CD14-positive monocyte (primary cell): ENCODE data around the gene LCP1. TPM values are rescaled to one million over a fixed set of nuclear protein-coding genes. Genes with fewer than 3 reads are reported as not detected.

Source experiments
- DNase-seq, 3 donors: peaks; one replicate each; pipeline ENCODE4 v3.0.0-alpha.2; 2011 to 2022
- H2AFZ ChIP-seq: 2 replicates; pipeline ENCODE4 v1.6.0; 2012; ENCODE audit warnings: mild to moderate bottlenecking, low read depth, low read length, inconsistent platforms; ENCODE audit not compliant: insufficient read depth, poor library complexity, severe bottlenecking
- H3K27ac ChIP-seq, 2 donors: 1 replicate in 1 of 2; 2 replicates in 1 of 2; pipeline ENCODE4 v1.5.1; 2012 to 2013; ENCODE audit warnings: low read length in 2 of 2, control low read depth in 1 of 2, inconsistent platforms in 1 of 2, low read depth in 1 of 2, mild to moderate bottlenecking in 1 of 2
- H3K27me3 ChIP-seq, 2 donors: one replicate each; pipeline versions ENCODE4 v1.6.0 to v1.6.1; 2011 to 2013; ENCODE audit warnings: low read length in 2 of 2; ENCODE audit not compliant: control insufficient read depth in 2 of 2, insufficient read depth in 2 of 2
- H3K36me3 ChIP-seq, 2 donors: replicated peaks in 1 of 2; 1 replicate in 1 of 2; 2 replicates in 1 of 2; pipeline versions ENCODE4 v1.5.1 to v1.6.1; 2012 to 2013; ENCODE audit warnings: low read length in 2 of 2, control low read depth in 1 of 2, inconsistent platforms in 1 of 2, mild to moderate bottlenecking in 1 of 2; ENCODE audit not compliant: insufficient read depth in 2 of 2, control insufficient read depth in 1 of 2
- H3K4me1 ChIP-seq, 2 donors: 1 replicate in 1 of 2; 2 replicates in 1 of 2; pipeline versions ENCODE4 v1.5.1 to v1.6.1; 2012 to 2013; ENCODE audit warnings: low read length in 2 of 2, control low read depth in 1 of 2, inconsistent platforms in 1 of 2, mild to moderate bottlenecking in 1 of 2, moderate library complexity in 1 of 2; ENCODE audit not compliant: insufficient read depth in 2 of 2, control insufficient read depth in 1 of 2
- H3K4me2 ChIP-seq: replicated peaks from 2 replicates; pipeline ENCODE3; 2012; ENCODE audit warnings: low read length, moderate library complexity, mild to moderate bottlenecking; ENCODE audit not compliant: poor library complexity, severe bottlenecking; ENCODE audit errors: extremely low read depth
- H3K4me3 ChIP-seq, 3 experiments: fragments of 200-600 bp in 1 of 3; sonication (generic) in 1 of 3; replicated peaks in 1 of 3; 1 replicate in 2 of 3; 2 replicates in 1 of 3; pipeline ENCODE4 v1.5.1; 2011 to 2013; ENCODE audit warnings: low read length in 3 of 3, mild to moderate bottlenecking in 3 of 3, control low read depth in 2 of 3, low read depth in 2 of 3, inconsistent platforms in 1 of 3, moderate library complexity in 1 of 3
- H3K79me2 ChIP-seq: 2 replicates; pipeline ENCODE4 v1.6.0; 2012; ENCODE audit warnings: mild to moderate bottlenecking, control low read depth, inconsistent platforms, low read length, moderate library complexity; ENCODE audit not compliant: insufficient read depth
- H3K9ac ChIP-seq: 2 replicates; pipeline ENCODE4 v1.6.0; 2017; ENCODE audit warnings: low read length, mild to moderate bottlenecking; ENCODE audit not compliant: insufficient read depth, poor library complexity, severe bottlenecking
- H3K9me3 ChIP-seq, 2 donors: replicated peaks in 1 of 2; 1 replicate in 1 of 2; 2 replicates in 1 of 2; pipeline versions ENCODE4 v1.5.1 to v1.6.1; 2012 to 2013; ENCODE audit warnings: low read length in 2 of 2, control low read depth in 1 of 2; ENCODE audit not compliant: control insufficient read depth in 1 of 2, insufficient read depth in 1 of 2
- H4K20me1 ChIP-seq: 2 replicates; pipeline ENCODE4 v1.6.0; 2012; ENCODE audit warnings: mild to moderate bottlenecking, low read length, control low read depth, moderate library complexity; ENCODE audit not compliant: insufficient read depth
- H3K27ac Mint-ChIP-seq, 7 donors: one replicate each; pipeline ENCODE4 v1.8.0; 2020; ENCODE audit warnings: mild to moderate bottlenecking in 7 of 7, mixed read lengths in 7 of 7, moderate library complexity in 6 of 7, inconsistent platforms in 2 of 7
- H3K27me3 Mint-ChIP-seq, 3 donors: one replicate each; pipeline ENCODE4 v1.8.0; 2021 to 2022; ENCODE audit warnings: low read depth in 3 of 3, mild to moderate bottlenecking in 3 of 3, mixed read lengths in 3 of 3, moderate library complexity in 3 of 3, inconsistent platforms in 1 of 3
- H3K36me3 Mint-ChIP-seq, 2 donors: one replicate each; pipeline ENCODE4 v1.8.0; 2020; ENCODE audit warnings: mixed read lengths in 2 of 2, inconsistent platforms in 1 of 2, mild to moderate bottlenecking in 1 of 2
- H3K4me1 Mint-ChIP-seq: one replicate; pipeline ENCODE4 v1.8.0; 2020; ENCODE audit warnings: mild to moderate bottlenecking, mixed read lengths
- H3K4me3 Mint-ChIP-seq, 2 donors: one replicate each; pipeline ENCODE4 v1.8.0; 2020; ENCODE audit warnings: mild to moderate bottlenecking in 2 of 2, mixed read lengths in 2 of 2, moderate library complexity in 1 of 2
- H3K9me3 Mint-ChIP-seq, 7 donors: one replicate each; pipeline ENCODE4 v1.8.0; 2020 to 2022; ENCODE audit warnings: mixed read lengths in 7 of 7, mild to moderate bottlenecking in 6 of 7, moderate library complexity in 6 of 7, inconsistent platforms in 2 of 7
- WGBS: methylation state at CpG from one replicate; pipeline ENCODE4 v1.1.5; 2013; ENCODE audit warnings: missing lambda C conversion rate; ENCODE audit not compliant: insufficient coverage; 5-methylcytosine and 5-hydroxymethylcytosine counted together
- intact Hi-C, 2 donors: fragments of 100-400 bp; cut with micrococcal nuclease; formaldehyde crosslinking; loops; one replicate each; pipeline versions ENCODE4 v1.15.0 to v1.15.1; 2023
- polyA plus RNA-seq, 3 donors: library from polyadenylated mRNA; depleted of rRNA in 1 of 3; unstranded in 2 of 3; stranded (reverse) in 1 of 3; fragments of 300-500 nt in 2 of 3; fragments of >200 nt in 1 of 3; fragmentation: Illumina TruSeq in 2 of 3; gene quantifications; 1 replicate in 2 of 3; 2 replicates in 1 of 3; pipeline ENCODE4 v1.2.3, GENCODE V29; 2012 to 2021
- TF ChIP-seq, protein P1 (sequence below): fragments of 200-600 bp; IDR thresholded peaks from one replicate; pipeline ENCODE4 v1.8.0; 2022; ENCODE audit warnings: antibody characterized with exemption, mild to moderate bottlenecking

LCP1 gene
- polyA plus RNA-seq, 3 donors = 653 to 2,003 (median 1,636) TPM

DNA sequence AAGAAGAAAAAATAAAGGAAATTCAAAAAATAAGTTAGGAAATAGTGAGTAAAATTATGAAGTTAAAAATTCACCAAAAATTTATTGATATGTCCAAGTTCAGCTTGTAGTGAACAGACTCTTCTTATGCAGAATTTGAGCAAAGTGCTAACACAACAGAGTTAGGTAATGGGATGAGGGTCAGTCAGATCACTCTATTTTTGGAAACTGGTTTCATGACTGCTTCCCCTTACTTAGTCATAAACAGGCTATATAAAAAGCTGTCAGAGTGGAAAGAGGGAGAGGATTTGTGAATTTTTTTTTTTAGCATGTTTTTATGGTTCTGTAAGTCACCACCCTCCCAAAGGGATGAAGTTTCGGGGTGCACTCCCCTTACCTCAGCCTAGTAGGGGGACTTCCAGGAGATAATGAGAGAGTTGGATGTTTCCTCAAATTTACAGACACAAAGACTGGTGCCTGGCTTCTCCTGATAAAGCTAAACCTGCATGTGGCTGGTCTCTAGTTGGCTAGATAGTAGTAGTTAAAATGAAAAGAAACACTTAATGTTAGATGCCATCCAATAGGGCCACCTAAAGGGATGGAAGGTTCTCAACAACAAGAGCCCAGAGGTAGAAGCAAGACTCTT is 81.7 kb downstream of the LCP1 start:
- no peaks in the 10 kb centered on the region for H3K79me2 ChIP-seq
- H3K36me3 ChIP-seq = no peaks in the 10 kb centered on the region
- intact Hi-C loops = no loop called here
- H4K20me1 ChIP-seq = no peaks in the 10 kb centered on the region
- H2AFZ ChIP-seq = no peak overlapping the region
- peaks cover 0 to 2% (median 0%) of the 10 kb centered on the region in 7 donors for H3K9me3 Mint-ChIP-seq
- DNase-seq = peak; percentile 27 to 58 (median 57)
- H3K27me3 Mint-ChIP-seq = peaks cover 0 to 1% (median under 1%) of the 10 kb centered on the region in 3 donors
- no peak overlapping the region for H3K4me3 Mint-ChIP-seq
- no peak overlapping the region for H3K4me2 ChIP-seq
- H3K27me3 ChIP-seq = no peaks in the 10 kb centered on the region
- no peaks in the 10 kb centered on the region for H3K9me3 ChIP-seq
- H3K27ac ChIP-seq = no peak overlapping the region
- no peak overlapping the region for H3K9ac ChIP-seq
- H3K36me3 Mint-ChIP-seq = no peaks in the 10 kb centered on the region
- no CpG with 5 or more reads among the region's 1 CpG for WGBS
- H3K4me1 Mint-ChIP-seq = peaks cover 33% of the 10 kb centered on the region
- H3K4me3 ChIP-seq = no peak overlapping the region
- peaks cover 26 to 31% of the 10 kb centered on the region in 2 donors for H3K4me1 ChIP-seq
- H3K27ac Mint-ChIP-seq = peak overlapping the region in 5 of 7 donors; percentile 38 to 78 (median 61)
- TF ChIP-seq, protein P1, sequence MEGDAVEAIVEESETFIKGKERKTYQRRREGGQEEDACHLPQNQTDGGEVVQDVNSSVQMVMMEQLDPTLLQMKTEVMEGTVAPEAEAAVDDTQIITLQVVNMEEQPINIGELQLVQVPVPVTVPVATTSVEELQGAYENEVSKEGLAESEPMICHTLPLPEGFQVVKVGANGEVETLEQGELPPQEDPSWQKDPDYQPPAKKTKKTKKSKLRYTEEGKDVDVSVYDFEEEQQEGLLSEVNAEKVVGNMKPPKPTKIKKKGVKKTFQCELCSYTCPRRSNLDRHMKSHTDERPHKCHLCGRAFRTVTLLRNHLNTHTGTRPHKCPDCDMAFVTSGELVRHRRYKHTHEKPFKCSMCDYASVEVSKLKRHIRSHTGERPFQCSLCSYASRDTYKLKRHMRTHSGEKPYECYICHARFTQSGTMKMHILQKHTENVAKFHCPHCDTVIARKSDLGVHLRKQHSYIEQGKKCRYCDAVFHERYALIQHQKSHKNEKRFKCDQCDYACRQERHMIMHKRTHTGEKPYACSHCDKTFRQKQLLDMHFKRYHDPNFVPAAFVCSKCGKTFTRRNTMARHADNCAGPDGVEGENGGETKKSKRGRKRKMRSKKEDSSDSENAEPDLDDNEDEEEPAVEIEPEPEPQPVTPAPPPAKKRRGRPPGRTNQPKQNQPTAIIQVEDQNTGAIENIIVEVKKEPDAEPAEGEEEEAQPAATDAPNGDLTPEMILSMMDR = no peak

GRCh38 chr13:46097663-46098062 is 84.3 kb downstream of the LCP1 start:
- Histone ChIP-seq H3K79me2 (no peaks in the 10 kb centered on the region), H3K27me3 (no peaks in the 10 kb centered on the region), H3K9ac (no peak overlapping the region), H3K4me1 (peaks cover 26 to 31% of the 10 kb centered on the region in 2 donors), H4K20me1 (no peaks in the 10 kb centered on the region), H2AFZ (no peak overlapping the region), H3K4me3 (no peak overlapping the region), H3K36me3 (no peaks in the 10 kb centered on the region), H3K4me2 (no peak overlapping the region), H3K27ac (no peak overlapping the region), H3K9me3 (no peaks in the 10 kb centered on the region)
- intact Hi-C loops = no loop called here
- no peak overlapping the region for H3K27ac Mint-ChIP-seq
- peaks cover 0 to 1% (median 0%) of the 10 kb centered on the region in 3 donors for H3K27me3 Mint-ChIP-seq
- peaks cover 0 to 3% (median 0%) of the 10 kb centered on the region in 7 donors for H3K9me3 Mint-ChIP-seq
- H3K36me3 Mint-ChIP-seq = no peaks in the 10 kb centered on the region
- no peak overlapping the region for H3K4me3 Mint-ChIP-seq
- H3K4me1 Mint-ChIP-seq = peaks cover 33% of the 10 kb centered on the region
- DNase-seq = no peak
- 100% methylated on average over 1 of the region's 4 CpGs for WGBS
- TF ChIP-seq, protein P1 = no peak
